Body of pancreas (tissue), 4 donors: ENCODE results near the gene DDX1. TPM values are rescaled to one million over a fixed set of nuclear protein-coding genes. Genes with fewer than 3 reads are reported as not detected.

Experiments
- ATAC-seq: fragments of 150-250 bp; one replicate; pipeline ENCODE4 v1.9.1; 2016
- DNase-seq, 4 donors: peaks; one replicate each; pipeline ENCODE4 v3.0.0-alpha.2; 2019
- H3K27ac ChIP-seq, 4 donors: fragments of 200-600 bp; sonication (generic); 1 replicate in 3 of 4; 2 replicates in 1 of 4; pipeline versions ENCODE4 v1.5.1 to v1.6.1; 2016 to 2019; ENCODE audit warnings: mild to moderate bottlenecking in 1 of 4, mixed read lengths in 1 of 4, moderate library complexity in 1 of 4
- H3K27me3 ChIP-seq, 2 donors: fragments of 200-600 bp; sonication (generic); one replicate each; pipeline ENCODE4 v1.6.0; 2016; ENCODE audit warnings: mild to moderate bottlenecking in 1 of 2
- H3K36me3 ChIP-seq, 2 donors: fragments of 200-600 bp; sonication (generic); replicated peaks in 1 of 2; 2 replicates each; pipeline ENCODE4 v1.5.1; 2016; ENCODE audit warnings: low read depth in 2 of 2; ENCODE audit not compliant: insufficient read depth in 1 of 2
- H3K4me1 ChIP-seq: fragments of 200-600 bp; sonication (generic); one replicate; pipeline ENCODE4 v1.6.0; 2016
- H3K4me3 ChIP-seq, 2 donors: fragments of 200-600 bp; sonication (generic); 1 replicate in 1 of 2; 2 replicates in 1 of 2; pipeline ENCODE4 v1.5.1; 2016 to 2019
- H3K9me3 ChIP-seq, 3 donors: fragments of 200-600 bp; sonication (generic); 1 replicate in 2 of 3; 2 replicates in 1 of 3; pipeline ENCODE4 v1.5.1; 2016
- CTCF ChIP-seq, 7 experiments: fragments of 450-650 bp in 4 of 7; fragments of 200-600 bp in 3 of 7; sonication (generic) in 3 of 7; IDR thresholded peaks; one replicate each; pipeline ENCODE4 v1.5.1; 2016 to 2019; ENCODE audit warnings: antibody characterized with exemption in 7 of 7
- POLR2A ChIP-seq, 3 donors: fragments of 450-650 bp; IDR thresholded peaks; one replicate each; pipeline ENCODE4 v1.6.1; 2016; ENCODE audit warnings: antibody characterized with exemption in 3 of 3, mild to moderate bottlenecking in 2 of 3
- WGBS, 2 donors: methylation state at CpG; one replicate each; pipeline ENCODE4 v1.1.5; 2017; 5-methylcytosine and 5-hydroxymethylcytosine counted together
- intact Hi-C: fragments of 100-400 bp; cut with DNase I; formaldehyde crosslinking; loops from one replicate; pipeline ENCODE4 v1.15.1; 2023
- total RNA-seq, 2 donors: library from RNA; depleted of rRNA; stranded (reverse); fragments of >200 nt; gene quantifications; one replicate each; pipeline ENCODE4 v1.1.0, GENCODE V29; 2016

The DDX1 gene
- total RNA-seq, 2 donors from 2014 or later, result 35.3 to 61.3 TPM

GRCh38 chr2:15584316-15584715, 7.4 kb upstream of the DDX1 start:
- intact Hi-C loops, result no loop called here
- no peak for ATAC-seq
- H3K27me3 ChIP-seq, result no peaks in the 10 kb centered on the region

GRCh38 chr2:15584767-15585469, 6.8 kb upstream of the DDX1 start:
- Histone ChIP-seq H3K36me3 (no peaks in the 10 kb centered on the region), H3K9me3 (no peaks in the 10 kb centered on the region), H3K4me3 (no peak overlapping the region), H3K27ac (no peak overlapping the region), H3K4me1 (no peaks in the 10 kb centered on the region), H3K27me3 (no peaks in the 10 kb centered on the region)
- 67 to 76% methylated on average over 2 of the region's 2 CpGs for WGBS, 2 donors
- intact Hi-C loops, result no loop called here
- ATAC-seq, result no peak
- TF ChIP-seq POLR2A (IDR thresholded peaks at IDR 0.05) (no peak), CTCF (IDR thresholded peaks at IDR 0.05) (no peak)
- DNase-seq, result no peak

More at GRCh38 chr2:15584316-15584715, 7.4 kb upstream of the DDX1 start:
- Histone ChIP-seq H3K36me3 (no peaks in the 10 kb centered on the region), H3K4me1 (no peaks in the 10 kb centered on the region), H3K4me3 (no peak overlapping the region), H3K9me3 (no peaks in the 10 kb centered on the region), H3K27ac (no peak overlapping the region)
- DNase-seq, result no peak
- TF ChIP-seq POLR2A (IDR thresholded peaks at IDR 0.05) (no peak), CTCF (IDR thresholded peaks at IDR 0.05) (no peak)

- ATAC-seq (no peak), DNase-seq (peak; percentile 54 to 79 (median 65))
- Histone ChIP-seq H3K4me3 (no peak overlapping the region), H3K4me1 (peaks cover 14% of the 10 kb centered on the region), H3K9me3 (no peaks in the 10 kb centered on the region), H3K27ac (no peak overlapping the region), H3K36me3 (no peaks in the 10 kb centered on the region), H3K27me3 (no peaks in the 10 kb centered on the region)
- intact Hi-C loops, result no loop called here
- TF ChIP-seq POLR2A (IDR thresholded peaks at IDR 0.05) (no peak), CTCF (IDR thresholded peaks at IDR 0.05) (peak; percentile 28 to 63 (median 52))
- 24 to 30% methylated on average over 4 of the region's 4 CpGs for WGBS, 2 donors
Measured at GRCh38 chr2:15588329-15588919, 3.2 kb upstream of the DDX1 start.

GRCh38 chr2:15591373-15591691, 336 bp upstream of the DDX1 start:
- ATAC-seq (peak; percentile 34), DNase-seq (no peak)
- H3K9me3 ChIP-seq, result no peaks in the 10 kb centered on the region
- peak overlapping the region; percentile 46 to 91 for H3K4me3 ChIP-seq
- peaks cover 19% of the 10 kb centered on the region for H3K4me1 ChIP-seq
- peaks cover 0 to 1% of the 10 kb centered on the region in 2 donors for H3K36me3 ChIP-seq
- WGBS, 2 donors, result 25 to 33% methylated on average over 4 to 7 of the region's 7 CpGs
- intact Hi-C loops, result no loop called here
- no peak for TF ChIP-seq CTCF (IDR thresholded peaks at IDR 0.05)
- no peak for TF ChIP-seq POLR2A (IDR thresholded peaks at IDR 0.05)
- H3K27ac ChIP-seq, result peak overlapping the region; percentile 74 to 95 (median 90)
- H3K27me3 ChIP-seq, result no peaks in the 10 kb centered on the region

- TF ChIP-seq CTCF (IDR thresholded peaks at IDR 0.05), result no peak
- no peak for TF ChIP-seq POLR2A (IDR thresholded peaks at IDR 0.05)
- ATAC-seq, result no peak
- Histone ChIP-seq H3K9me3 (no peaks in the 10 kb centered on the region), H3K27ac (no peak overlapping the region), H3K4me3 (no peak overlapping the region), H3K36me3 (peaks cover 0 to 16% of the 10 kb centered on the region in 2 donors), H3K4me1 (peaks cover 19% of the 10 kb centered on the region), H3K27me3 (no peaks in the 10 kb centered on the region)
- no peak for DNase-seq
- intact Hi-C loops, result no loop called here
- WGBS, 2 donors, result 55 to 56% methylated on average over 3 of the region's 3 CpGs
Measured at GRCh38 chr2:15593327-15593705, 1.6 kb downstream of the DDX1 start.
